Common myeloid progenitor, CD34-positive (primary cell): ENCODE results near the gene PPP1R9B.
A peak's percentile ranks its signal among the peaks of the same experiment; 100 is the strongest.

Experiments
- CTCF ChIA-PET: fragments of 350-600 bp; sonication (Branson Sonifier 250); formaldehyde crosslinking; loops from one replicate; lab custom pipeline; 2021; ENCODE audit warnings: antibody characterized with exemption; lab: Charles Lee
- POLR2A ChIA-PET: fragments of 350-600 bp; sonication (Branson Sonifier 250); formaldehyde crosslinking; loops from one replicate; lab custom pipeline; 2021; ENCODE audit warnings: antibody characterized with exemption; lab: Charles Lee
- DNase-seq, 3 donors: peaks; one replicate each; pipeline versions ENCODE4 v3.0.0 to v3.0.0-alpha.2; 2013
- H3K27ac ChIP-seq, 2 experiments: 1 replicate in 1 of 2; 2 replicates in 1 of 2; pipeline ENCODE4 v1.7.0; 2013; ENCODE audit warnings: inconsistent platforms in 2 of 2, low read length in 2 of 2, mild to moderate bottlenecking in 2 of 2, low read depth in 1 of 2, moderate library complexity in 1 of 2; ENCODE audit not compliant: severe bottlenecking in 2 of 2, insufficient read depth in 1 of 2, poor library complexity in 1 of 2
- H3K27me3 ChIP-seq, 5 experiments: replicated peaks in 2 of 5; 1 replicate in 3 of 5; 2 replicates in 2 of 5; pipeline versions ENCODE4 v1.6.1 to v1.7.0; 2013; ENCODE audit warnings: low read length in 4 of 5, mild to moderate bottlenecking in 2 of 5, moderate library complexity in 2 of 5, inconsistent platforms in 1 of 5; ENCODE audit not compliant: insufficient read depth in 5 of 5, control insufficient read depth in 4 of 5
- H3K36me3 ChIP-seq, 4 experiments: 1 replicate in 2 of 4; 2 replicates in 2 of 4; pipeline versions ENCODE4 v1.6.1 to v1.7.0; 2013; ENCODE audit warnings: low read length in 3 of 4, control low read depth in 1 of 4, mild to moderate bottlenecking in 1 of 4; ENCODE audit not compliant: control insufficient read depth in 4 of 4, insufficient read depth in 4 of 4
- H3K4me1 ChIP-seq, 4 experiments: 1 replicate in 3 of 4; 2 replicates in 1 of 4; pipeline versions ENCODE4 v1.6.1 to v1.7.1; 2013; ENCODE audit warnings: low read length in 3 of 4, mild to moderate bottlenecking in 3 of 4, control low read depth in 1 of 4, inconsistent platforms in 1 of 4, moderate library complexity in 1 of 4; ENCODE audit not compliant: control insufficient read depth in 4 of 4, insufficient read depth in 4 of 4; ENCODE audit errors: control extremely low read depth in 1 of 4
- H3K4me3 ChIP-seq, 7 experiments: 1 replicate in 4 of 7; 2 replicates in 3 of 7; pipeline versions ENCODE4 v1.5.1 to v1.7.0; 2013; ENCODE audit warnings: mild to moderate bottlenecking in 7 of 7, low read length in 6 of 7, moderate library complexity in 6 of 7, inconsistent platforms in 2 of 7, low read depth in 2 of 7, control low read depth in 1 of 7; ENCODE audit not compliant: insufficient read depth in 4 of 7, control insufficient read depth in 1 of 7; ENCODE audit errors: extremely low read depth in 1 of 7
- H3K9me3 ChIP-seq, 5 experiments: 1 replicate in 4 of 5; 2 replicates in 1 of 5; pipeline versions ENCODE4 v1.6.1 to v1.7.1; 2013; ENCODE audit warnings: low read length in 4 of 5, mild to moderate bottlenecking in 2 of 5, inconsistent platforms in 1 of 5, low read depth in 1 of 5, moderate library complexity in 1 of 5; ENCODE audit not compliant: control insufficient read depth in 4 of 5, insufficient read depth in 2 of 5; ENCODE audit errors: control extremely low read depth in 1 of 5
- WGBS: methylation state at CpG from one replicate; pipeline ENCODE4 v1.1.5; 2013; ENCODE audit not compliant: insufficient coverage; 5-methylcytosine and 5-hydroxymethylcytosine counted together

The PPP1R9B gene

DNA sequence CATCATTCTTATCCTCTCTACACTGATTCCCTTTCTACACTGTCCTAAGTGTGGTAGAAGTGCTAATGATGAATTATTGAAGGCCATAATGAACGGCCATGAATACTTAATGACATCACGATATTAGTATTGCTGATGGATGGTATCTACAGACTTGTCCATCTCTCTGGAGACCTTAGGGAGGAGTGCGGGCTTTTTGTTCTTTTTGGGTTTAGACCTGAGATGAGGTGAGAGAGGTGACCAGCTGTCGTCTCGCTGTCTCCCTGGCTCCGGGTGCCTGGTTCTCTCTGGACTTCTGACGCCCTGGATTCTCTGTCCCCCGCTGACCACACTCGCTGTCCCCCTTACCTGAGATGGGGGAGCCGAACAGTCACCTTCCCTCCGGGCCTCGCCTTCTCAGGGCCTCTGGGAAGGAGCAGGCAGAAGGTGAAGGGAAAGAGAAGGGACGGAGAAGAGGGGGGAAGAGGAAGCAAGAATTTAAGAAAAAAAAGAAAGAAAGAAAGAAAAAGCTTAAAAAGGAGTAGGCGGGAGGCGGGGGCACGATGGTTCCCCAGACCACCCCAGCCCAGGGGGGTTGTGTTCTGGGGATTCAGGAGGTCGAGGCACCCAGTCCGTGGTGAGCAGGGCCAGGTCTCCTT, 32.4 kb upstream of the PPP1R9B start:
- no peaks in the 10 kb centered on the region for H3K9me3 ChIP-seq
- peaks cover 0 to 27% (median 25%) of the 10 kb centered on the region in 4 experiments for H3K4me1 ChIP-seq
- H3K27ac ChIP-seq: no peak overlapping the region
- H3K36me3 ChIP-seq: no peaks in the 10 kb centered on the region
- CTCF ChIA-PET: interaction anchor here (1.0 kb wide), 1 partner anchor 14 kb away, joined by 4 read pairs; no protein-coding TSS in a partner anchor
- no peak for DNase-seq
- H3K4me3 ChIP-seq: no peak overlapping the region
- H3K27me3 ChIP-seq: no peaks in the 10 kb centered on the region
- POLR2A ChIA-PET: no interaction called here
- WGBS: 97% methylated on average over 16 of the region's 18 CpGs

DNA sequence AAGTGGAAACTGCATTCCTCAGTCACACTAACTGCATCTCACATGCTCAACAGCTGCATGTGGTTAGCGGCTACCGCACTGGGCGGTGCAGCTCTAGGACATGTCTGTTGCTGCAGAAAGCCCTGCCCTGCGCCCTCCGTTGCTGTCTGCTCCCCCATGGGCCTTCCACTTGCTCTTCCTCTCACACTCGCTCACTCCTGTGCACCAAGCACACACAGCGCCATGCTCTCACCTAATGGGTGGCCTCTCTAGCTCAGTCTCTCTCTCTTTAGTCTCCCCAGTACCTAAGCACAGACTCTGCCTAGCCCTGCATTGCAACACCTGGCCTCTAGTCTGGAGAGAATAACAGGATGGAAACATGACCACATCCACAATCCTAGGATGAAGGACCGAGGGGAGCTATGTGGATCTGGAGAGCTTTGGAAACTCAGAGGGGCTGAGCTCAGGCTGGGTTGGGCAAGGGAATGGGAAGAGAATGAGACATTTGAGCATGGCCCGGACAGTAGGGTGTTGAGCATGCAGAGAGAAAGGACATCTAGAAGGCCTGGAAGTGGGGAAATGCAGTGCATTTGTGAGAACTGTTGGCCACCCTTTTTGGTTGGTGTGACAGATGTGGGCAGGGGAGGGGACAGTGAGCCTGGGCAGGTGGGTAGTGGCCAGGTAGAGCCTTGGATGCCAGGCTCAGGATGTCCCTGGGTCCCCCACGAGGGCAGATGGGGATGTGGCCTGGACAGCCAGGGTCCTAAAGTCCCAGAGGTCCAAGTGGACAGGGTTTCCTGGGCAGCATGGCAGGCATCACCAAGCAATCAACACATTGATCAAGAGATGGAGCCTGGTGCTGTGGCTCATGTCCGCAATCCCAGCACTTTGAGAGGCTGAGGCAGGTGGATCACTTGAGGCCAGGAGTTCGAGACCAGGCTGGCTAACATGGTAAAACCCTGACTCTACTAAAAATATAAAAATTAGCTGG, 31.4 kb upstream of the PPP1R9B start:
- CTCF ChIA-PET: interaction anchor here (0.7 to 1.9 kb wide), 6 partner anchors 12 to 24 kb away, joined by 3 to 6 read pairs (median 4); partner anchors contain the start of gene COL1A1

DNA sequence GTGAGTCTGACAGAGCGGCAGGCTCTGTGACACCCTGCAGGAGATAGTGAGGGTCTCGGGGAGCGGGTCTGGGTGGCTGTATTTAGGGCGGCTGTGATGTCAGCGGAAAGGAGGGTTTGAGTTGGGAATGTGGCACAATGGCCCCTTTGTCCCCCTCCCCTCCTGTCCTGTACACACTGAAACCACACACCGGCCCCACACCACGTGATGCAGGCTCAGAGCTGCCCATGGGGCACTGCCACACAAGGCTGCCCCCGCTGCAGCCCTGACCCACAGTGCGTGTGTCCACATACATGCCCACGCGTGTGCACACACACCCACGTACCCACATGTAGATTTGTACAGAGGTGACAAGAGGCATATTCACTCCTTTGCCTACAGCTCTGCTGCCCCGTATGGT, 30.7 kb upstream of the PPP1R9B start:
- Histone ChIP-seq H3K4me1 (peaks cover 0 to 31% (median 28%) of the 10 kb centered on the region in 4 experiments), H3K27ac (no peak overlapping the region)
- CTCF ChIA-PET: interaction anchor here (0.8 to 1.9 kb wide), 5 partner anchors 12 to 25 kb away, joined by 3 to 6 read pairs (median 4); partner anchors contain the start of gene COL1A1

More for the DNA sequence above, 31.4 kb upstream of the PPP1R9B start:
- no peaks in the 10 kb centered on the region for H3K9me3 ChIP-seq
- no peaks in the 10 kb centered on the region for H3K36me3 ChIP-seq
- DNase-seq: no peak
- no peaks in the 10 kb centered on the region for H3K27me3 ChIP-seq
- POLR2A ChIA-PET: no interaction called here
- H3K4me1 ChIP-seq: peaks cover 0 to 31% (median 28%) of the 10 kb centered on the region in 4 experiments
- WGBS: 97% methylated on average over 12 of the region's 12 CpGs
- no peak overlapping the region for H3K27ac ChIP-seq
- no peak overlapping the region for H3K4me3 ChIP-seq

DNA sequence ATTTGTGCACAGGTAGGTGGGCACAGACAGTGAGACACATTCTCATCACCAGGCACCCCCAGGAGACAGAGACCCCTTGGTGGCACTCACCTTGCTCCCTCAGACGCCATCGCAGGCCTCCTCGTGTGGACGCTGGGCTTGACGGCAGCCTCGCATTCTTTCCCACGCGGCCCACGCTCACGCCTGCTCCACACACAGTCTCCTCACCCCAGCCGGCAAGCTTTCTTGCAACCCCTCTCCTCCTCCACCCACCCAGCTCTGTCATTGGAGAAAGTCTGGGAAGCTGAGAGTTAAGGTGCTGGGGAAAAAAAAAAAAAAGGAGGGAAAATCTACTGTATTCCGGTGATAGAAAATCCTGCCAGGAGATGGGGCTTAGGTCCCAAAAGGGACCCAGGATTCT, 30.1 kb upstream of the PPP1R9B start:
- no peak overlapping the region for H3K4me3 ChIP-seq
- WGBS: 97% methylated on average over 4 of the region's 12 CpGs
- ChIA-PET POLR2A (no interaction called here), CTCF (interaction anchor here (1.7 to 1.9 kb wide), 3 partner anchors 11 to 20 kb away, joined by 4 to 6 read pairs (median 5); partner anchors contain the start of gene COL1A1)
- no peaks in the 10 kb centered on the region for H3K27me3 ChIP-seq
- DNase-seq: no peak
- H3K27ac ChIP-seq: no peak overlapping the region
- peaks cover 0 to 31% (median 28%) of the 10 kb centered on the region in 4 experiments for H3K4me1 ChIP-seq
- H3K36me3 ChIP-seq: no peaks in the 10 kb centered on the region
- no peaks in the 10 kb centered on the region for H3K9me3 ChIP-seq

More for the DNA sequence above, 30.7 kb upstream of the PPP1R9B start:
- Histone ChIP-seq H3K36me3 (no peaks in the 10 kb centered on the region), H3K9me3 (no peaks in the 10 kb centered on the region), H3K4me3 (no peak overlapping the region), H3K27me3 (no peaks in the 10 kb centered on the region)
- 95% methylated on average over 10 of the region's 13 CpGs for WGBS
- POLR2A ChIA-PET: no interaction called here
- no peak for DNase-seq

DNA sequence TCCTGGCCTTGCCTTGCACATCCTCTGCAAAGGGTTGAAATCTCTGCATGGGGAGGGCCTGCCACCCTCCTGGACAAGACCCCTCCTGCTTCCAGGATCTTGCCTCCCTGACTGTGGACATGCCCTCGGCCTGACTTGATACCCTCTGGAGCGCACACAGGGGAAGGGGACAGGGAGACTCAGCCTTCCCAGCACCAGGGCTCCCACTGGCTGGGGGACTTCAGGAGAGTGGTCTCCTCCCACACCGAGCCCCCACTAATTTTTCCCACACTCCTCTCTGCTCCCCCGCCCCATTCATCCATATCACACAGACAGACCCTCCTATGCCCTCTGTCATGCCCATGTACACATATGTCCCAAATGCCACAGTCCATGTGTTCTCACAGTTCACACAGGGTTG, 29.6 kb upstream of the PPP1R9B start:
- Histone ChIP-seq H3K36me3 (no peaks in the 10 kb centered on the region), H3K4me1 (peaks cover 0 to 31% (median 28%) of the 10 kb centered on the region in 4 experiments), H3K4me3 (no peak overlapping the region), H3K27ac (no peak overlapping the region), H3K9me3 (no peaks in the 10 kb centered on the region), H3K27me3 (no peaks in the 10 kb centered on the region)
- POLR2A ChIA-PET: no interaction called here
- CTCF ChIA-PET: interaction anchor here (1.8 to 1.9 kb wide), 2 partner anchors 11 to 20 kb away, joined by 5 to 6 read pairs; partner anchors contain the start of gene COL1A1
- 100% methylated on average over 4 of the region's 4 CpGs for WGBS
- no peak for DNase-seq

DNA sequence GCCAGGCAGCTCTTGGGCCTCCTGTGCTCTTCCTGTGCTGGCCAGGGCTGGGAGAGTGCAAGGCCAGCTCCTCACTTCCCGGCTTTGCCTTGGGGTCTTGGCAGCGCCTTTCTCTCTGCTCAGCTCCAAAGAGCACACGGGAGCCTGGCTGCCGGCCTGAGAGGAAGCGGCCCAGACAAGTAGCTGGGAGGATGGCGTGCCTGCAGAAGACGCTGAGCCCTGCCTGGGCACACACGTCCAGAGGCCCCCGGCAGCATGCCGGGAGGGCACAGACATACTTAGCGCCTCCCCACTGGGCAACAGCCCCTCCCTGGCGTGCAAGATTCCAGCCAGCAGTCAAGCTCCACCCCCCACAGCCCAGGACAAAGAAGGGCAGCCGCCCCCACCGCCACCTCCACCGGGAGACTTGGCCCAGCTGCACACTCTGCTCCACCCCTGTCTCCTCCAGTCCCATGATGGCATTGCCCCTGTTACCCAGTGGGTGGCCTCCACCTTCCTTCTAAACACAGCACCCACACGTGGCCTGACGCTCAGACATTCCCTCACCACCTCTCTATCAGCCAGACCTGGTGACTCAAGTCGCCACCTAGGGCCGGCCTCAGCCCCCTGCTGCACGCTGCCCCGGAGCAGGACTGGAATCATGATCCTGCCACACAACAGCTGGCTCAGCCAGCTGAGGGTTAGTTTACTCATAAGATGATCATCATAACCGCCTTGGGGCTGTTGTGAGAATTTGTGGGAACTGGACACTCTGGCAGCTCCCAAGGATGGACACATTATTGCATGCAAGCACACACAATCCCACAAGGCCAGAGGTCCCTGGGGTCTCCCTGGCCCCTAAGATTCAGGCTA, 27.7 kb upstream of the PPP1R9B start:
- DNase-seq: peak; percentile 74 to 86 (median 81)
- H3K27ac ChIP-seq: no peak overlapping the region
- 24% methylated on average over 13 of the region's 22 CpGs for WGBS
- ChIA-PET CTCF (interaction anchor here (0.6 to 3.9 kb wide), 17 partner anchors 8 to 131 kb away, joined by 3 to 27 read pairs (median 4); partner anchors contain the start of genes COL1A1 and PPP1R9B), POLR2A (no interaction called here)
- H3K36me3 ChIP-seq: no peaks in the 10 kb centered on the region
- no peaks in the 10 kb centered on the region for H3K27me3 ChIP-seq
- H3K9me3 ChIP-seq: no peaks in the 10 kb centered on the region
- peaks cover 0 to 13% (median 10%) of the 10 kb centered on the region in 4 experiments for H3K4me1 ChIP-seq
- H3K4me3 ChIP-seq: peak overlapping the region in 4 of 7 experiments; percentile 23 to 66 (median 50)
